NCI-H226 (cell line): ENCODE results near the gene SDK2.

Experiments
- DNase-seq: peaks from one replicate; pipeline ENCODE4 v3.0.0-alpha.2; 2015

Gene SDK2

DNA sequence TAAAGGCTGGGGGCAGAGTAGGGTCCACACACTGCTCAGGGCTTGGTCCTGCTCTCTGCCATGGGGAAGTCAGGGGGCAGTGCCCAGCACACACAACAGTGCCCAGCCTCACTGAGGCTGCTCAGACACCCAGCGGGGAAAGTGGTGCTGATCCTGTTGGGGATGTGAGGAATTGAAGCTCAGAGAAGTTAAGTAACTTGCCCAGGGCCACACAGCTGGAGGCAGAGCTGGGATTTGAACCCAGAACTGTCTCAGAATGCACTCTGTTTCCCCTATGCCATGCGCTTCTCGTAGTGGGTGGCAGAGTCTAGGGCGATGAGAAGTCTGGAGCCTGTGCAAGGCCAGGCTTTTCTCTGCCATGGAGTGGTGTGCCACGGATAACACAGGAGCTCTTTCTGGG is 59.3 kb downstream of the SDK2 start:
- DNase-seq, result no peak

DNA sequence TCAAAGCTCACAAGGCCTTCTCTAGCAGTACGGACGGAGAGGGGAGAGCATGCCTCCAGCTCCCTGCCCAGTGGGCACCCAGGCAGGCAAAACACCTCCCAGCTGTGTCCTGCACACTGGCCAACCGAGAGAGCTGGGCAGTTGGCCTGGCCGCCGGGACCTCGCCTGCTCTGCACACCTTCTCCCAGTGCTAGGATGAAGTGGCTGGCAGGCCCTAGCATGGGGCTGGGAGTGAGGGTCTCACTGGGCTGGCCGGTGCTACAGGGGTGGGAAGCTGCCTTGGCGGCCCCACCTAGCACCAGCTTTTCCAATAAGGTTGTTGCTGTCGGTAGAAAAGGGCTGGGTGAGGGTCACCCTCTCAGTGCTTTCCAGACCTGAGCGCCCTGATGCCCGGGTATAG is 60.2 kb downstream of the SDK2 start:
- DNase-seq, result no peak

DNA sequence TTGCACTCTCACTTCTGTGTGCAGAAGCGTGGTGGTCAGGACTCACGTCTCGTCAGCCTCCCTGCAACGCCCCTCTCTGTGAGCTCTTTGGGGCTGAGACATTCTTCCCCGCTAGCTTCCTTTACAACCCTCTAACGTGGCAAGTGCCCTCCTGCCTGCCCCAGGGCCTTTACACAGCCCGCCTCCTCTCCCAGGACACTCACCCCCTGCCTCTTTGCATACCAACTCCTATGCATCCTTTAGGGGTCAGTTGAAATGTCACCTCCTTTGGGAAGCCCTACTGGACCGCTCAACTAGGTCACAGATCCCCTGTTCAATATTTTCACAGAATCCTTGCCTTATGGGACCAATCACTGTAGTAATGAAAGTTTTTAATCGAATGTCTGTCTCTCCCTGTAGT is 61.4 kb downstream of the SDK2 start:
- no peak for DNase-seq

DNA sequence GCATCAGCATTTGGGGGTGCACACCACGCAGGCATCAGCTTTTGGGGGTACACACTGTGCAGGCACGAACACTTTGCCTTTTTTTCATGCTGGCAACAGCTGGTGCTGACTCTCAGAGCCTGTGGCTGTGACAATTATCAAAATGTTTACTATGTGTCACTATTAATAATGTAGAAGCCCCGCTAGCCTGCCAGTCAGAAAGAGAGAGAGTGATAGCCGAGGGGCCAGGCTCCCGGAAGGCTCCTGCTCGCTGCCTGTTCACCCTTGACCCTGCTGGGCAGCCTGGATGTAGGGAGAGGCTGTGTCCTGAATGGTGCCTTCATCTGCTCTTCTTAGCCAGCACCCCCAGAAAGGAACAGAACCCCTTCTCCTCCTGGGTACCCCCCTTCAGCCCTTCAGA is 61.9 kb downstream of the SDK2 start:
- no peak for DNase-seq

DNA sequence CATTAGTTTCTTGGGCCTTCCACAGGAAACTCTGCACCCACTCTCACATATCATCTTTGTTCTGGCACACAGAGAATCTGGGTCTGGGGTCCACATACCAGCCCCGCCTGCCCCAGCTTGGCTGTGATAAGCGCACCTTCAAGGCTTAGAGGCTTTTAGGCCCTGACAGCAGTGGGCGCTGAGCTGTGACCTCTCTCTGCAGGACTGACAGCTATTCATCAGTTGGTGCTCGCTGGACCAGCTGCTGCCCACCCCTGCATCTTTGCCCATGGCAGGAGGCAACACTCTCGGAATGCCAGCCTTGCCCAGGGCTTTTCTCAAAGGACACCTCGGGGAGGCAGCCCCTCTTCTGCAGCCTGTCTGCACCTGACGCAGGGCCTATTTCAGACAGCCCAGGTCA is 62.9 kb downstream of the SDK2 start:
- no peak for DNase-seq

DNA sequence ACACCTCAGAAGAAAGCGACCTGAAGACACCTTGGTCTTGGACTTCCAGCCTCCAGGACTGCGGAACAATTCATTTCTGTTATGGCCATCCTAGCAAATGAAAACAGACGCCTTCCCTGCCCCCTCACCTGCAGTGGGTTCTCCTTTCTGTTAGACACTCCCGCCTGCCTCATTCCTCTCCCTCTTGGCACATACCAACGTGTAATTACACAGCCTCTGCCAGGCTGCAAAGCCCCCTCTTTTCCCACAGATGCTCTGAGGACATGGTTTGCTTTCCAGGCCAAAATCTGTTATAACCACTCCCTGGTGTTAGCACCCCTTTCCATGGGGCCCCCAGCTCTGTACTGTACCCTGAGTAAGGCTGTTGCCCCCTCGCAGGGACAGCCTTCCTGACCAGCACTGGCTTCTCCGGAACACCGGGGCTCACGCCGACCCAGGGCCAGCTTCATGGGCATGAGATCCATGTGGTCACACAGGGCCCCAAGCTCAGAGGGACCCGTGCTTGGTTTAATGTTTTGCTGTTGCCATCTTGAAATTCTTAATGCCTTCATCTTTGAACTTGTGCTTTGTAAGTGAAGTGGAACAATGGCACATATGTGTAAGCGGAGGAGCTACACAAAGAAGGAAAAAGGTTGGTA is 64.1 kb downstream of the SDK2 start:
- DNase-seq, result no peak

DNA sequence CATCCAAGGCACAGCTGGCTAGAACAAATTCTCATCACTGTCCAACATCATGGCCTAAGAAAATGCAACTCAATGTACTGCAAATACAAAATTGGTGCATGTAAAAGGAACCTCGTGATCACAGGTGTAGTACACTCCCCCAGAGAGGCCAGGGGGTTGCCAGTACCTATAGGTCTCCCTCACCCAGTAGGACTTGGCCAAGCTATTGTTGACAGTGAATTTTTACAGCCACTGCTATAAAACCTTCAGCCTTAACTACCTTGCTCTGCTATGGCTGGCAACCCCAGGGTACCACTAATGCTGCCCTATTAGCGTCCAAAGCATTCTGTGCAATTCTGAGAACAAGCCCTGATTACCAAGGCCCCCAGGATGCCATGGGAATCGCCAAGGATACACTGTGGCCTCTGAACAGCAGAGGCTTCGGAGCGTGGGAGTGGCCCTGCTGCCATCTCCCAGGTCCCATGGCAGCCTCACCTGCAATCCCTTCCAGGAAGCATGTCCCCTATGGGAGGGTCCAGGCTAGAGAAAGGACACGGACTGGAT is 67.6 kb downstream of the SDK2 start:
- no peak for DNase-seq

DNA sequence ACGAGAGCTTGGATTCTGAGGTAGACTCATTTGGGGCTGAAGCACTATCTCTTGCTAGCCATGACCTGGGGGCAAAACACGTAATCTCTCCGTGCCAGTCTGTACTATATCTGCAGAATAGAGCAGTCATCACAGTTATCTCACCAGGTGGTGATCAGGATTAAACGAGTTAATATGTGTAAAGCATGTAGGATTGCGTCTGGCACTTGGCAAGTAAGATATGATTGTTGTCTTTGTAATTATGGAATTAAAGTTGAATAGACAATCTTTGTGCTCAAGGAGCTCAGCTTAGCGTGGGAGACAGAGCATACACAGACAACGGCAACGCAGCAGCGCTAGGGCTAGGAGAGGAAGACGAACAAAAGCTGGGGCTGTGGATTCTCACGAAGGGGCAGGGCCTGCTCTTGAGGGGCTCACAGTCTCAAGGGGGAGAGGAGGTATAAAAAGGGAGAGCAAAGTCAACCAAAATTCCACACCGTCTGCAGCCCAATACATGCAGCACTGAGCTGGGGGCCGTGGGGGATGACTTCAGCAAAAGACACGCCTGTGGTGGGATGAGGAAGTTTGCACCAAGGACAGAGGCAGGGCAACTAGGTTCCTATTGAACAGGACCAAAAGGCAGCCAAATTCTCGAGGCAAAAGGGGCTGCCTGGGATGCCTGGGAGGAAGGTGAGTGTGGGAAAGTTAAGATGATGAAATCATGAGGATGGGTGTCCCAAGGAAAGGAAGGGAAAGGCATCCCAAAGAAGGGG is 68.6 kb downstream of the SDK2 start:
- DNase-seq, result no peak

DNA sequence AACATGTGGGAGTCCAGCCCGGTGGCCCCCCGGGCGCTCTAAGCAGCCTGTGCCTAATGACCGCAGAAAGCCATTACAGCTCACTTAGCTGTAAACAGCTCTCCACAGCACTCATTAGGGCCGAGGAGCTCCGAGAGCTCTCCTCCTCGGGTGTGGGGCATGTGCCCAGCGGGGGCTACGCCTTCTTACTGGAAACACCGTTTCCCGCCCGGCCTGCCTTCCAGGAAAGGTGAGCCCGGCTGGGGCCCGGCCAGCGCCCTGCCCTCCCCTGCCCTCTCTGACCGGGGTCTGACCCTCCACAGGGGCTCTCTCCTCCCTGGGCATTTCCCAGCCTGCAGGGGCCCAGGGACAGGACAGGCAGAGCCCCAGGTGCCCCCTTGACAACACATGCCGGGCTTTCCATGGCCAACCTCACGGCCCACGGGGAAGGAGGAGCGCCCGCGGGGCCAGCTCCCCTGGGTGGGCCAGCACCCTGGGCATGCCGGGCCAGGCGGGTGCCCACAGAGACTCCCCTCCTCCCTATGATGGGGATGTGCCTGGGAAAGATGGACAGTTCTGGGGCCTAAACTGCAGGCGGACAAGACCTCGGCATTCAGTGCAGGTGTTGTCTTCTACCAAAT is 72.6 kb downstream of the SDK2 start:
- no peak for DNase-seq

DNA sequence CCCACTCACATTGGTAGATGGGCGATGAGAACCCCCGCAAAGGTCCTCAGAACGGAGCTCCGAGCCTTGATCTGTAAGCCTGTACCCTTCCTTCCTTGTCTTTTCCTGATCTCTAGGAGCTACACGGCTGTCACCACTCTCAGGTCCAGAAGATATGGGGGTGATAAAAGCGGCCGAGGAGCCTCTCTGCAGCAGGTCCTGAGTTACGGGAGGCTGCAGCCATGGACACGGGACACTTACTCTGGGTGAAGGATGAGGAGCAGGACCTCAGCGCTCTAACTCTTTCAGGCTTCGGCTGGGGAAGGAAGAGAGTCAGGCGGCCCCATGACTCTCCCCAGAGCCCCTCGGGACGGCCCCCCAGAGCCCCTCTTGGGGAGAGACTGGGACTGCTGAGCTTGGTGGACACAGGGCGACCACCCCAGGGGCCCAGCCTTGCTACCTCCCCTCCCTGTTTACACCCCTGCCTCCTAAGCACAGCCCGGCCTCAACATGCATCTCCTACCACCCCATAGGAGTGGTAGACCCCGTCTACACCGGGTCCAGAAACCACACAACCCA is 74.4 kb downstream of the SDK2 start:
- DNase-seq, result no peak

DNA sequence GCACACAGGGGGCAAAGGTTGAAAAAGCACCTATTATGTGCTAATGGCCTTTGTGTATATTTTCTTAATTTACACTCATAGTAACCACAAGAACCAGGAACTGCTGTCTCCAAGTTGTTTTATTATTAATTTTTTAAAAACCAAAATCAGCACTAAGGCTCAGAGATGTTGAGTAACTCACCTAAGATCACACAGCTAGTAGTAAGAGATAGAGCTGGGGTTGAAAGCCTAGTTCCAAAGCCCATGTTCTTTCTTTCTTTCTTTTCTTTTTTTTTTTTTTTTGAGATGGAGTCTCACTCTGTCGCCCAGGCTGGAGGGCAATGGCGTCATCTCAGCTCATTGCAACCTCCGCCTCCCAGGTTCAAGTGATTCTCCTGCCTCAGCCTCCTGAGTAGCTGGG is 75.3 kb downstream of the SDK2 start:
- DNase-seq, result no peak

DNA sequence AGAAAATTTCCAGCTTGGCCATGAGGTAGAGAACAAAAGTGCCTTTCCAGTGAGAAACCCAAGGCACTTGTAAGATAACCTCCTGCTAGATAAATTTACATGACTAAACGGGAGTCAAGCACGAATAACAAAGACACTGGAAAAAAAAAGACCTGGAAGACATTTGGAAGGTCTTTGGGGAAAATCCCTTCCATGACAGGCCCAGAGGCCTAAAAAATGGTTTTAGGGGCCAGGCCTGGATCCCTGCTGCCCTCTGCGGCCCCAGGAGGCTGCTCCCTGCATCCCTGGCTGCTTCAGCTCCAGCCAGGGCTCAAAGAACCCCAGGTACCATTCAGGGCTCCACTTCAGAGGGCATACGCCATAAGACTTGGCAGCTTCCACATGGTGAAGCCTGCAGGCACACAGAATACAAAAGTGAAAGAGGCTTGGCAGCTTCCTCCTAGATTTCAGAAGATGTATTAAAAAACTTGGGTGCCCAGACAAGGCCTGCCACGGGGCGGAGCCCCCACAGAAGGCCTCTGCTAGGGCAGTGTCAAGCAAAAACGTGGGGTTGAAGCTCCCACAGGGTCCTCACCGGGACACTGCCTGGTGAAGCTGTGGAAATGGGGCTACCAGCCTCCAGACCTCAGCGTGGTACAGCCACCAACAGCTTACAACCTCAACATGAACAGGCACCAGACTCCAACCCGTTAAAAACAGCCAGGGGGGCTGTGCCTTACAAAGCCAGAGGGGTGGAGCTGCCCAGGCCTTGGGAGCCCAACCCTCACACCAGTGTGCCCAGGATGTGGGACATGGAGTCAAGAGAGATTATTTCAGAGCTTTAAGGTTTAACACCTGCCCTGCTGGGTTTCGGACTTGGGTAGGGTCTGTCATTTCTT is 77.1 kb downstream of the SDK2 start:
- no peak for DNase-seq

DNA sequence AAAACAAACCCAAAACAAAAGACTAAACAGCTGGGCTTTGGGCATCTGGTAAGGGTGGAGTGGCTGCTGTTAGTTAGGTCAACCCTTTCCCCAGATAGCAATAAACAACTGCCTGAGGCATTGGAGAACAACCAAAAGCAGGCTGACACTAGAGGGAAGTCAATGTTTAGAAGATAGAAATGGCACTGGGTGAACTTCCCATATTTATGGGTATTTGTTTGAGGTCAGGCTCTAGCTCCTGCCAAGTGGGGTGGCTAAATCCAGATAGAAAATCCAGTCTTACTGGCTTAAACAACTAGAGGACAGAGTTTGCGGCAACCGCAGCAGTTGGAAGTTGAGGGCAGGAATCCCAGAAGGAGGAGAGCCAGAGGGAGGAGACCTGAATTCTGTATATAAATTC is 79.4 kb downstream of the SDK2 start:
- DNase-seq, result no peak

DNA sequence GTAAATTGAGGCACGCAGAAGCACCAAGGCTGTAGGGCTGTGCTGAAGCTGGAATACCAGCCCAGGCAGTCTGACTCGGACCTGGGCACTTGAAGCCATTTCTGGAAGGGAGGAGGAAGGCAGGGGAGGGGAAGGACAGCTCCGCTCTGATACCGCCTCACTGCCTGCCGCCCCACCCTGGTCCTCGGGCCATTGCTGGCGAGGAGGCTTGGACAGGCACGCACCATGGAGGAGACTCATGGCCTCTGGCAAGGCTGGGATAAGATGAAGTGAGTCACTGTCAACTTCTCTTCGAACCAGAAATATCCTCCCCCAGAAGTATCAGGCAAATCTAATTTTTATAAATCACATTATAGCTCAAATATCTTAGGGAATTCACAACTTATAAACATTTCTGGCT is 81.3 kb downstream of the SDK2 start:
- DNase-seq, result no peak

DNA sequence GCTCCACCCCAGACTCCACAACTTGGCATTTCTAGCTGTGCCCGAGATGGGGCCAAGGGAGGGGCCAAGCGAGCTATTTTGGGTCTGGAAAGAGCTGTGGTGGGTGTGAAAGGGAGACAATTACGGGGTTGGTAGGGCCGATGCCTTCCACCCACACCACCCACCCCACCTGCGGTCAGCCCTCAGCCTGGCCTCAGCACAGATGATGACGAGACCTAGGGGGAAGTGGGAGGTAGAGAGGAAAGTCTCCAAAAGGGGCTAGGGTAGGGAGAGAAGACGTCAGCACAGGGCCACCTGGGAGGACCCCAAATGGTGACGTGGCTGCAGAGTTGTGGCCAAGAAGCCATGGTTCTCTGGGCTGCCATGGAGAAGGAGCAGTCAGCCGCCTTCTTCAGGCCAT is 83.1 kb downstream of the SDK2 start:
- no peak for DNase-seq

DNA sequence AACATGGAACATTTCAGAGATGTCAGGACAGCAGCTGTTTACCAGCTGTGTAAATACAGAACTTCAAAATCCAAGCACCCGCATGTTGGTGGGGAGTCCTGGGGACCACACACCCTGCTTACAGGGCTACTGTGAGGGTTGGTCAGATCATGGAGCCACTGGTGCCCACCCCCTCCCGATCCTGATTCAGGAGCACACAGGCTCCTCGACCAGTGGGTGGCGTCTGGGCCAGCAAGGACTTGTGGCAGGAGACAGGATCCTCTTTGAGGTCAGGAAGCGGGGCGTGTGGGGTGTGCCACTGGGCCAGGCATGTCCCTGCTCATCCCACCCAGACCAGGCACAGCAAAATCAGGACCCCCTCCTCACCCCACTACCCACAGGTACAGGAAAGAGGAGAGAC is 83.6 kb downstream of the SDK2 start:
- no peak for DNase-seq

DNA sequence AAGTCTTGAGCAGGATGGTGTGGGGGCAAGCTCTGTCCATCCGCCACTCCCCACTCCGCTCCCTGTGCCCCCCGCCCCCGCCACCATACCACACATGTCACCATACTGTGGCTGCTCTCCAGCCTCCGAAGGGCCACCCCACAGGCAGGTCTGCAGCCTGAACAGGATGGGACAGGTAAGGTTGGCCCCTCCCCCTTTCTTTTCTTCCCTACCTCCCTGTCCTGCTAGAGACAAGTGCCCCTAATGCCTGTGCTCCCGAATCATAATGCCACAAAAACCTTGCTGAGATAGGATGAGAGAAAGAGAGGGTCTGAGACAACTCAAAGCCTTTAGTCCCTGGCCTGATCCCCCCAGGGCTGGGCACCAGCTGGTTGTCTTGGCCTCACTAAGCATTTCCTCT is 84.7 kb downstream of the SDK2 start:
- DNase-seq, result no peak

DNA sequence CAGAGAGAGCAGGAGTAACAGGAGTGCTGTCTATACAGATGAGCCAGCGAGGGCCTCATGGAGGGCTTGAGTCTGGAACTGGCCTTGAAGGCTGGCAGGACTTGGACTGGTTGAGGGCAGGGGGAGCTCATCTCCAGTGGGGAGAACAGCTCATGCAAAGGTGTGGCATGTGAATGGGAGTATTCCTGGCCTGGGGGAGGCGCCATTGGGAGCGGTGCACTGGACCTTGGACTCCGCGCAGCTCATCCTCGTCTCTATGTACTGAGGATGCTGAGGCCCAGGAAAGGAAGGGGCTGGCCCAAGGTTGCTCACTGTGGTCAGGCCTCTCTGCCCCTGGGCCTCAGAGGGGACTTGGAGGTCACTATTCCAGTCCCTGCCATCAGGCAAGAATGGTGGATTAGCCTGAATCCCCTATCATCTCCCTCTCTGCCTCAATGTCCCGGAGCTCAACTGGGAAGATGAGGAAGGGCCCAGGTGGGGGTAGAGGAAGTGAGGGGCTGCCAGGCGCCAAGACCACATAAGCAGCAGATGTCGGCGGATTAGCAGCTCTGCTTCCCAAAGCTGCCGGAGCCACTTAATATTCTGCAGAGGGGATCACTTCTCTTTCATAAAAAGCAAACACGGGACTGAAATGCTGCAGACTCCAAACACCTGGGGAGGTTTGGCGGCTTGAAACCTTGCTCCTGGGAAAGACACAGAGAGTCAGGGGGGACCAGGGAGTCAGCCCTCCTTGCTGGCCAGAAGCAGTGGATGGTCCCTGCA is 88.9 kb downstream of the SDK2 start:
- DNase-seq, result no peak

DNA sequence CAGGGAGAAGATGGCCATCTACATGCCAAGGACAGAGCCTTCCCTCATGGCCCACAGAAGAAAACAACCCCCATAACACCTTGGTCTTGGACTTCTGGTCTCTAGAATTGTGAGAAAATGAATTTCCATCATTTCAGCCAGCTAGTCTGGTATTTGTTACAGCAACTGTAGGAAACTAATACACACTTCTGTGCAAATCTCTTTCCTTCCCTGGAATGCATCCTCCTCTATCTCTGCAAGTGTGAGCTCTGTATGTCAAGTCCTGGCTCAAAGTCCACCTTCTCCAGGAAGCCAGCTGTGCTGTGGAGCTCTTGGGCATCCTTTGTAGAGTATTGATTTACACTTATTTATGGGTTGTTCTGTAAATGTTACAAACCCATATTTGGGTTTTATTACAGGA is 89.7 kb downstream of the SDK2 start:
- DNase-seq, result no peak

DNA sequence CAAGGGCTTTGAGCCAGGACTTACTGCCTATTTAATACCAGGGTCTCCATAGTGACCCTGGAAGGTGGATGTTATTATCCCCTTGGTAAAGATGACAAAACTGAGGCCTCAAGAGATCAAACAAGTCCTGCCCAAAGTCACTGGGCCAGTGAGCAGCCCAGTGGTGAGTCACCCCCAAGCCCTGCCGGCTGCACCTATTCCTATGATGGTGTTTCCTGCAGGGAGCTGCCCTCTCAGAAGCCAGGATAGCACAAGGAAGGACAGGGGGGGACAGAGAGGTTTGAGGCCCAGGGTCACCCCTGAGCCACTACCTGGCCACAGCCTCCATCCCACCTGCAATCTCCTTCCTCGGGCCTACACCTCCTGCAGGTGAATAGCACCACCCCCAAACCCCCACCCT is 90.9 kb downstream of the SDK2 start:
- no peak for DNase-seq

DNA sequence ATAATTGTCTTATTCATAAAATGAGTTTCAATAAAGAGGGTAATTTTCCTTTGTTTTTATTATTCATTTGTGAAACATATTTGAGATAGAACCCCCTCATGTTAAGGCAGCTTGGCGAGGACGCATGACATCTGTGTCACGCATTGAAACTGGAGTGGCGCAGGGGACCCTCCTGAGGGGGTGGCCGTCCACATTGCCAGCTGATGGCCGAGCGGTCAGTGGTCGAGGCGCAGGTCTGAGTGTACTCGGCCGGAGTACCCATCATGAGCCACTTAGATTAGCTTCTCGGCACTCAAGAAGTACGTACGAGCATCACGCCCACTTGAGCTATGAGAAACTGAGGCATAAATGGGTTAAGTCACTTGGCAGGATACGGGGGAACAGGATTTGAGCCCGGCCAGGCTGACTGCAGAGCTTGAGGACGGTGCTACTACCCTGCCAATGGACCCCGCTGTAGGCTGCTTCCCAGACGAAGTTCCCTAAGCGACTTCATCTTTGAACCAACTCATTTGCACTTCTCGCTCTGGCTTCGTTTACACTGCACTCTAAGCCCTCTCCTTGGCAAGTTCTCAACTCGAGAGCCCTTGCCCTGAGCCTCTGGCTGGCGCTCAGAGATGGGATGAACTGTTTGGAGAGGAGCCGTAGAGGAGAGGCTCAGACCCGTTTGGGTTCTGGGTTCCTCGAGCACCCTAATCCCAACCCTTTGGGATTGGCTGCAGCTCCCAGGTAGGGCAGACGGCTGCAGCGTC is 91.8 kb downstream of the SDK2 start:
- no peak for DNase-seq
